Astrocyte (in vitro differentiated cells and primary cell): ENCODE results near the gene CASTOR1.

ENCODE experiments used
- EZH2 ChIP-seq: IDR thresholded peaks from 2 replicates; pipeline ENCODE4 v1.6.1; 2012; ENCODE audit warnings: mild to moderate bottlenecking, low read length, inconsistent platforms; ENCODE audit not compliant: insufficient read depth
- TF ChIP-seq, protein P1 (sequence below): IDR thresholded peaks from 2 replicates; pipeline ENCODE4 v1.5.1; 2011; ENCODE audit warnings: low read depth, mild to moderate bottlenecking, inconsistent platforms, low read length, moderate library complexity; ENCODE audit not compliant: insufficient read depth

GRCh38 chr22:30290342-30291057 lies 1.2 kb upstream of the CASTOR1 start:
- TF ChIP-seq, protein P1, sequence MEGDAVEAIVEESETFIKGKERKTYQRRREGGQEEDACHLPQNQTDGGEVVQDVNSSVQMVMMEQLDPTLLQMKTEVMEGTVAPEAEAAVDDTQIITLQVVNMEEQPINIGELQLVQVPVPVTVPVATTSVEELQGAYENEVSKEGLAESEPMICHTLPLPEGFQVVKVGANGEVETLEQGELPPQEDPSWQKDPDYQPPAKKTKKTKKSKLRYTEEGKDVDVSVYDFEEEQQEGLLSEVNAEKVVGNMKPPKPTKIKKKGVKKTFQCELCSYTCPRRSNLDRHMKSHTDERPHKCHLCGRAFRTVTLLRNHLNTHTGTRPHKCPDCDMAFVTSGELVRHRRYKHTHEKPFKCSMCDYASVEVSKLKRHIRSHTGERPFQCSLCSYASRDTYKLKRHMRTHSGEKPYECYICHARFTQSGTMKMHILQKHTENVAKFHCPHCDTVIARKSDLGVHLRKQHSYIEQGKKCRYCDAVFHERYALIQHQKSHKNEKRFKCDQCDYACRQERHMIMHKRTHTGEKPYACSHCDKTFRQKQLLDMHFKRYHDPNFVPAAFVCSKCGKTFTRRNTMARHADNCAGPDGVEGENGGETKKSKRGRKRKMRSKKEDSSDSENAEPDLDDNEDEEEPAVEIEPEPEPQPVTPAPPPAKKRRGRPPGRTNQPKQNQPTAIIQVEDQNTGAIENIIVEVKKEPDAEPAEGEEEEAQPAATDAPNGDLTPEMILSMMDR = no peak
- TF ChIP-seq EZH2 = no peak
